Muscle of leg (tissue), 11 donors: ENCODE results near the gene PRKN. TPM values are rescaled to one million over a fixed set of nuclear protein-coding genes. Genes with fewer than 3 reads are reported as not detected.

ENCODE experiments used
- DNase-seq: peaks from one replicate; pipeline ENCODE4 v3.0.0; 2013
- H3K27ac ChIP-seq: one replicate; pipeline ENCODE4 v1.5.1; 2013; ENCODE audit warnings: mild to moderate bottlenecking, low read length, control low read depth
- H3K27me3 ChIP-seq: one replicate; pipeline ENCODE4 v1.6.1; 2013; ENCODE audit warnings: low read length; ENCODE audit not compliant: control insufficient read depth, insufficient read depth
- H3K36me3 ChIP-seq: one replicate; pipeline ENCODE4 v1.6.1; 2013; ENCODE audit warnings: low read length; ENCODE audit not compliant: control insufficient read depth, insufficient read depth
- H3K4me1 ChIP-seq: one replicate; pipeline ENCODE4 v1.6.1; 2013; ENCODE audit warnings: low read length; ENCODE audit not compliant: control insufficient read depth, insufficient read depth
- H3K4me3 ChIP-seq: one replicate; pipeline ENCODE4 v1.5.1; 2013; ENCODE audit warnings: low read length, control low read depth
- H3K9me3 ChIP-seq: replicated peaks from 2 replicates; pipeline ENCODE4 v1.6.1; 2013; ENCODE audit warnings: low read depth, low read length; ENCODE audit not compliant: control insufficient read depth
- WGBS: methylation state at CpG from one replicate; pipeline ENCODE4 v1.1.5; 2013; ENCODE audit warnings: missing lambda C conversion rate; ENCODE audit not compliant: insufficient coverage; 5-methylcytosine and 5-hydroxymethylcytosine counted together
- polyA plus RNA-seq, 8 donors: library from polyadenylated mRNA; unstranded; fragments of 120-200 nt; gene quantifications; one replicate each; pipeline versions ENCODE4 v1.2.1 to v1.2.3, GENCODE V29; 2013; ENCODE audit warnings: inconsistent platforms in 1 of 8, low replicate concordance in 1 of 8; ENCODE audit not compliant: insufficient read length in 8 of 8, insufficient read depth in 1 of 8
- total RNA-seq: library from RNA; stranded (reverse); fragments of 120-200 nt; gene quantifications from one replicate; pipeline ENCODE4 v1.2.4, GENCODE V29; 2013

PRKN gene
- total and polyA plus RNA-seq, 9 donors = 2.5 to 4.7 (median 3.9) TPM

- H3K27me3 ChIP-seq = no peaks in the 10 kb centered on the region
- H3K4me3 ChIP-seq = no peak overlapping the region
Measured at GRCh38 chr6:161949531-161949930, 778.0 kb downstream of the PRKN start.

GRCh38 chr6:161948462-161948861 is 779.1 kb downstream of the PRKN start:
- Histone ChIP-seq H3K4me3 (no peak overlapping the region), H3K27me3 (no peaks in the 10 kb centered on the region), H3K4me1 (no peaks in the 10 kb centered on the region), H3K9me3 (no peaks in the 10 kb centered on the region), H3K36me3 (no peaks in the 10 kb centered on the region), H3K27ac (no peak overlapping the region)
- DNase-seq = no peak
- 85% methylated on average over 2 of the region's 2 CpGs for WGBS

More at GRCh38 chr6:161949531-161949930, 778.0 kb downstream of the PRKN start:
- Histone ChIP-seq H3K27ac (no peak overlapping the region), H3K36me3 (no peaks in the 10 kb centered on the region), H3K9me3 (no peaks in the 10 kb centered on the region), H3K4me1 (no peaks in the 10 kb centered on the region)
- WGBS = no CpG with 5 or more reads among the region's 2 CpGs
- no peak for DNase-seq

GRCh38 chr6:161947371-161947770 is 780.2 kb downstream of the PRKN start:
- Histone ChIP-seq H3K27ac (no peak overlapping the region), H3K9me3 (no peaks in the 10 kb centered on the region), H3K4me1 (no peaks in the 10 kb centered on the region), H3K4me3 (no peak overlapping the region), H3K27me3 (no peaks in the 10 kb centered on the region), H3K36me3 (no peaks in the 10 kb centered on the region)
- no peak for DNase-seq
- 83% methylated on average over 1 of the region's 4 CpGs for whole genome bisulfite sequencing

GRCh38 chr6:161946461-161946860 is 781.1 kb downstream of the PRKN start:
- Histone ChIP-seq H3K4me1 (no peaks in the 10 kb centered on the region), H3K27me3 (no peaks in the 10 kb centered on the region), H3K36me3 (no peaks in the 10 kb centered on the region), H3K27ac (no peak overlapping the region), H3K4me3 (no peak overlapping the region), H3K9me3 (no peaks in the 10 kb centered on the region)
- DNase-seq = peak; percentile 33
- no CpG with 5 or more reads among the region's 3 CpGs for WGBS

GRCh38 chr6:161943561-161943960 is 784.0 kb downstream of the PRKN start:
- no peak overlapping the region for H3K4me3 ChIP-seq
- no peaks in the 10 kb centered on the region for H3K9me3 ChIP-seq
- DNase-seq = no peak
- H3K27ac ChIP-seq = no peak overlapping the region
- no peaks in the 10 kb centered on the region for H3K36me3 ChIP-seq
- no peaks in the 10 kb centered on the region for H3K4me1 ChIP-seq
- H3K27me3 ChIP-seq = no peaks in the 10 kb centered on the region

- H3K36me3 ChIP-seq = no peaks in the 10 kb centered on the region
- DNase-seq = no peak
Measured at GRCh38 chr6:161941565-161941964, 786.0 kb downstream of the PRKN start.

GRCh38 chr6:161940519-161940918 is 787.0 kb downstream of the PRKN start:
- WGBS = 100% methylated on average over 1 of the region's 2 CpGs
- Histone ChIP-seq H3K9me3 (peaks cover 3% of the 10 kb centered on the region), H3K27ac (no peak overlapping the region), H3K4me1 (no peaks in the 10 kb centered on the region), H3K4me3 (no peak overlapping the region), H3K27me3 (no peaks in the 10 kb centered on the region), H3K36me3 (no peaks in the 10 kb centered on the region)
- DNase-seq = no peak

More at GRCh38 chr6:161941565-161941964, 786.0 kb downstream of the PRKN start:
- no peaks in the 10 kb centered on the region for H3K9me3 ChIP-seq
- no peaks in the 10 kb centered on the region for H3K27me3 ChIP-seq
- H3K27ac ChIP-seq = no peak overlapping the region
- H3K4me1 ChIP-seq = no peaks in the 10 kb centered on the region
- no peak overlapping the region for H3K4me3 ChIP-seq
- 100% methylated on average over 1 of the region's 3 CpGs for WGBS

GRCh38 chr6:161926324-161926723 is 801.2 kb downstream of the PRKN start:
- H3K9me3 ChIP-seq = no peaks in the 10 kb centered on the region
- no peak overlapping the region for H3K4me3 ChIP-seq
- H3K27ac ChIP-seq = no peak overlapping the region
- H3K4me1 ChIP-seq = no peaks in the 10 kb centered on the region
- H3K27me3 ChIP-seq = no peaks in the 10 kb centered on the region
- no peak for DNase-seq
- WGBS = no CpG with 5 or more reads among the region's 5 CpGs
- H3K36me3 ChIP-seq = no peaks in the 10 kb centered on the region

GRCh38 chr6:161924516-161925116 is 803.0 kb downstream of the PRKN start:
- DNase-seq = no peak
- H3K4me1 ChIP-seq = no peaks in the 10 kb centered on the region
- H3K36me3 ChIP-seq = no peaks in the 10 kb centered on the region
- H3K4me3 ChIP-seq = no peak overlapping the region
- no peak overlapping the region for H3K27ac ChIP-seq
- no CpG with 5 or more reads among the region's 5 CpGs for WGBS
- no peaks in the 10 kb centered on the region for H3K27me3 ChIP-seq
- H3K9me3 ChIP-seq = no peaks in the 10 kb centered on the region

GRCh38 chr6:161922631-161923119 is 804.9 kb downstream of the PRKN start:
- no peak overlapping the region for H3K27ac ChIP-seq
- no peaks in the 10 kb centered on the region for H3K27me3 ChIP-seq
- no peaks in the 10 kb centered on the region for H3K36me3 ChIP-seq
- H3K9me3 ChIP-seq = no peaks in the 10 kb centered on the region
- peak; percentile 20 for DNase-seq
- H3K4me3 ChIP-seq = no peak overlapping the region
- 50% methylated on average over 1 of the region's 1 CpG for WGBS
- H3K4me1 ChIP-seq = no peaks in the 10 kb centered on the region
